Neural progenitor cell (in vitro differentiated cells): Measurements from ENCODE around the gene ASTN1.

Experiments
- EZH2 ChIP-seq: fragments of 200-600 bp; sonication (generic); IDR thresholded peaks from 2 replicates; pipeline ENCODE4 v1.6.1; 2017; ENCODE audit warnings: antibody characterized with exemption, mild to moderate bottlenecking, moderate library complexity
- TF ChIP-seq, protein P1 (sequence below): fragments of 200-600 bp; sonication (generic); IDR thresholded peaks from 2 replicates; pipeline ENCODE4 v1.5.1; 2017; ENCODE audit warnings: antibody characterized with exemption, mild to moderate bottlenecking

DNA sequence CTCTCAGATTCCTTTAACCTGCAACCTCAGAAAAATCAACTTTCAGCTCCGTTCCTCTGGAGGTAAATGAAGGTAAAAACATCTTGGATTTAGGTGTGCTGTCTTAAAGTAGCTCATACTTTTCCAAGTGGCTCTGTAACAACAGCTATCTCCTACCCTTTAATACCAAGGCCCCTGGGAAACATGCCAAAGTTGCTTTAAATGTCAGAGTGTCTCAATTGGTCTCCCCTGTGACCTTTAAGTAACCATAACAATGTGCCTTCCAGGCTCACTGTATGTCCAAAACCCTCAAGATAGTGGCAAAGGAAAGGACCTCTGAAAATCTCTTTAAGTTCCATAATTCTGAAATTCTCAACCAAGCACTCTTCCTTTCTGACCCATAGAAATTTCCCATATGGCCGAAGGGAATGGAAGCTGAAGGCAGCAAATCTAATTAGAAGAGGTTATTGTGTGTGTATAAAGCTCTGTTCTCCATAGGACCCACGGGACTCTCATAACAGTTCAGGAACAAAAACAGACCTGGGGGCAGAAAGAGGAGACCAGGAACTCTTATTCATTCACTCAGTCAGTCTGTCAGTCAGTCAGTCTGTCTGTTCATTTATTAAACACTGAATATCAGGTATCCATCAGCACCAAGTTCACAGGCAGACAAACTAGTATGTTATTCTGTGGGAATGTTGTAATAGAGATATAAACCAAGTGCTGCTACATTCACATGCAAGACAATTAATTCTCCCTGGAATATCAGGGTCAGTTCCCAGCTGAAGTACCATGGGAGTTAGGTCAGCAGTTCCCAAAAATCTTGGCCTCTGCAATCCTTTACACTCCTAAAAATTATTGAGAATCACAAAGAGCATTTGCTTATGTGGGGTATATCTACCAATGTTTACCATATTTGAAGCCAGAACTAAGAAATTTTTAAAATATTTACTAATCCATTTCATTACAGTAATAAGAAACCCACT lies 19.1 kb downstream of the ASTN1 start:
- TF ChIP-seq, protein P1, sequence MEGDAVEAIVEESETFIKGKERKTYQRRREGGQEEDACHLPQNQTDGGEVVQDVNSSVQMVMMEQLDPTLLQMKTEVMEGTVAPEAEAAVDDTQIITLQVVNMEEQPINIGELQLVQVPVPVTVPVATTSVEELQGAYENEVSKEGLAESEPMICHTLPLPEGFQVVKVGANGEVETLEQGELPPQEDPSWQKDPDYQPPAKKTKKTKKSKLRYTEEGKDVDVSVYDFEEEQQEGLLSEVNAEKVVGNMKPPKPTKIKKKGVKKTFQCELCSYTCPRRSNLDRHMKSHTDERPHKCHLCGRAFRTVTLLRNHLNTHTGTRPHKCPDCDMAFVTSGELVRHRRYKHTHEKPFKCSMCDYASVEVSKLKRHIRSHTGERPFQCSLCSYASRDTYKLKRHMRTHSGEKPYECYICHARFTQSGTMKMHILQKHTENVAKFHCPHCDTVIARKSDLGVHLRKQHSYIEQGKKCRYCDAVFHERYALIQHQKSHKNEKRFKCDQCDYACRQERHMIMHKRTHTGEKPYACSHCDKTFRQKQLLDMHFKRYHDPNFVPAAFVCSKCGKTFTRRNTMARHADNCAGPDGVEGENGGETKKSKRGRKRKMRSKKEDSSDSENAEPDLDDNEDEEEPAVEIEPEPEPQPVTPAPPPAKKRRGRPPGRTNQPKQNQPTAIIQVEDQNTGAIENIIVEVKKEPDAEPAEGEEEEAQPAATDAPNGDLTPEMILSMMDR: no peak
- no peak for TF ChIP-seq EZH2
